GM12878 (cell line): ENCODE data around the gene CCDC82. TPM values are rescaled to one million over a fixed set of nuclear protein-coding genes. Genes with fewer than 3 reads are reported as not detected.

Experiments
- E2F8 ChIP-seq: fragments of 450-650 bp; IDR thresholded peaks from 2 replicates; pipeline ENCODE4 v1.6.1; 2018; ENCODE audit warnings: mild to moderate bottlenecking, low read depth, moderate library complexity; ENCODE audit not compliant: partially characterized antibody
- HSF1 ChIP-seq: fragments of 150-350 bp; IDR thresholded peaks from 2 replicates; pipeline ENCODE4 v1.6.1; 2014; ENCODE audit warnings: mild to moderate bottlenecking, low read depth, low read length
- IKZF2 ChIP-seq, 2 experiments: fragments of 450-650 bp; IDR thresholded peaks; 2 replicates each; pipeline ENCODE4 v1.6.1; 2017; ENCODE audit warnings: mild to moderate bottlenecking in 2 of 2, moderate library complexity in 2 of 2
- polyA plus RNA-seq, 11 experiments: library from polyadenylated mRNA; depleted of rRNA in 4 of 11; unstranded in 6 of 11; stranded (reverse) in 5 of 11; fragments of >200 nt; fragmentation: Nextera tagmentation in 4 of 11; fragmentation: Illumina TruSeq in 1 of 11; extraction: Ambion mirVana in 4 of 11; extraction: Trizol in 1 of 11; gene quantifications; 1 replicate in 1 of 11; 2 replicates in 10 of 11; pipeline versions ENCODE4 v1.2.1 to v1.2.3, GENCODE V29; 2011 to 2016; ENCODE audit warnings: inconsistent platforms in 2 of 11, missing spikeins in 2 of 11, low read depth in 1 of 11
- total RNA-seq, 4 experiments: library from RNA; depleted of rRNA in 3 of 4; stranded (reverse); fragments of >200 nt in 3 of 4; fragmentation: Illumina TruSeq in 1 of 4; extraction: Trizol in 1 of 4; gene quantifications; 2 replicates each; pipeline versions ENCODE4 v1.2.1 to v1.2.3, GENCODE V29; 2013 to 2021
- TF ChIP-seq, protein P1 (sequence below): IDR thresholded peaks from 2 replicates; pipeline ENCODE4 v1.6.1; 2012; ENCODE audit warnings: improper control_type of control experiment, low read depth, low read length; ENCODE audit not compliant: insufficient replicate concordance

Gene CCDC82
- total and polyA plus RNA-seq, 10 of the 15 experiments (the other 5 are each of a cell fraction or from before 2014, with no cell fraction given): 15.2 to 62.4 (median 28.8) TPM

- TF ChIP-seq, protein P1, sequence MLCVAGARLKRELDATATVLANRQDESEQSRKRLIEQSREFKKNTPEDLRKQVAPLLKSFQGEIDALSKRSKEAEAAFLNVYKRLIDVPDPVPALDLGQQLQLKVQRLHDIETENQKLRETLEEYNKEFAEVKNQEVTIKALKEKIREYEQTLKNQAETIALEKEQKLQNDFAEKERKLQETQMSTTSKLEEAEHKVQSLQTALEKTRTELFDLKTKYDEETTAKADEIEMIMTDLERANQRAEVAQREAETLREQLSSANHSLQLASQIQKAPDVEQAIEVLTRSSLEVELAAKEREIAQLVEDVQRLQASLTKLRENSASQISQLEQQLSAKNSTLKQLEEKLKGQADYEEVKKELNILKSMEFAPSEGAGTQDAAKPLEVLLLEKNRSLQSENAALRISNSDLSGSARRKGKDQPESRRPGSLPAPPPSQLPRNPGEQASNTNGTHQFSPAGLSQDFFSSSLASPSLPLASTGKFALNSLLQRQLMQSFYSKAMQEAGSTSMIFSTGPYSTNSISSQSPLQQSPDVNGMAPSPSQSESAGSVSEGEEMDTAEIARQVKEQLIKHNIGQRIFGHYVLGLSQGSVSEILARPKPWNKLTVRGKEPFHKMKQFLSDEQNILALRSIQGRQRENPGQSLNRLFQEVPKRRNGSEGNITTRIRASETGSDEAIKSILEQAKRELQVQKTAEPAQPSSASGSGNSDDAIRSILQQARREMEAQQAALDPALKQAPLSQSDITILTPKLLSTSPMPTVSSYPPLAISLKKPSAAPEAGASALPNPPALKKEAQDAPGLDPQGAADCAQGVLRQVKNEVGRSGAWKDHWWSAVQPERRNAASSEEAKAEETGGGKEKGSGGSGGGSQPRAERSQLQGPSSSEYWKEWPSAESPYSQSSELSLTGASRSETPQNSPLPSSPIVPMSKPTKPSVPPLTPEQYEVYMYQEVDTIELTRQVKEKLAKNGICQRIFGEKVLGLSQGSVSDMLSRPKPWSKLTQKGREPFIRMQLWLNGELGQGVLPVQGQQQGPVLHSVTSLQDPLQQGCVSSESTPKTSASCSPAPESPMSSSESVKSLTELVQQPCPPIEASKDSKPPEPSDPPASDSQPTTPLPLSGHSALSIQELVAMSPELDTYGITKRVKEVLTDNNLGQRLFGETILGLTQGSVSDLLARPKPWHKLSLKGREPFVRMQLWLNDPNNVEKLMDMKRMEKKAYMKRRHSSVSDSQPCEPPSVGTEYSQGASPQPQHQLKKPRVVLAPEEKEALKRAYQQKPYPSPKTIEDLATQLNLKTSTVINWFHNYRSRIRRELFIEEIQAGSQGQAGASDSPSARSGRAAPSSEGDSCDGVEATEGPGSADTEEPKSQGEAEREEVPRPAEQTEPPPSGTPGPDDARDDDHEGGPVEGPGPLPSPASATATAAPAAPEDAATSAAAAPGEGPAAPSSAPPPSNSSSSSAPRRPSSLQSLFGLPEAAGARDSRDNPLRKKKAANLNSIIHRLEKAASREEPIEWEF: no peak
- no peak for TF ChIP-seq IKZF2 (IDR thresholded peaks at IDR 0.05)
- no peak for TF ChIP-seq HSF1
- TF ChIP-seq E2F8: no peak
These were observed 68.6 kb downstream of the CCDC82 start (continued) for GRCh38 chr11:96321091-96321490.
